ENCODE data around the gene MREG. TPM values are rescaled to one million over a fixed set of nuclear protein-coding genes. Genes with fewer than 3 reads are reported as not detected.

Gene MREG
- total and polyA plus RNA-seq, 10 of the 15 experiments (the other 5 are each of a cell fraction or from before 2014, with no cell fraction given), result 6.9 to 45.0 (median 28.5) TPM

GRCh38 chr2:216017365-216017764 is 4.0 kb upstream of the MREG start (continued):
- TF ChIP-seq RAD51 (IDR thresholded peaks at IDR 0.05), result peak; percentile 50; the same call in 1 of the 2 replicates
- no peak for TF ChIP-seq ATF3 (IDR thresholded peaks at IDR 0.05; ENCODE audit: borderline replicate concordance, extremely low read depth, low read depth, low read length)
- peak; percentile 63 for TF ChIP-seq IKZF1 (conservative IDR thresholded peaks at IDR 0.05)
- peak; percentile 30 for TF ChIP-seq BCL3 (IDR thresholded peaks at IDR 0.05; ENCODE audit: borderline replicate concordance, insufficient read depth, low read depth, low read length, poor library complexity, severe bottlenecking)
- TF ChIP-seq SMAD5 (IDR thresholded peaks at IDR 0.05; ENCODE audit: low read depth), result no peak
- 0 out of 2 replicates have a peak, but pooled peaks have one; percentile 13 for TF ChIP-seq MTA2 (IDR thresholded peaks at IDR 0.05; ENCODE audit: low read depth)
- peak; percentile 66 to 73; a peak in 3 of 4 replicates for TF ChIP-seq BHLHE40 (IDR thresholded peaks at IDR 0.05; ENCODE audit: borderline replicate concordance in 1 of 2, low read depth in 2 of 2, low read length in 1 of 2)
- no peak for TF ChIP-seq REST (IDR thresholded peaks at IDR 0.05; ENCODE audit: low read depth, low read length)
- peak; percentile 5 for TF ChIP-seq USF1 (IDR thresholded peaks at IDR 0.05; ENCODE audit: borderline replicate concordance, extremely low read length, insufficient read depth, low read depth, low read length)
